ENCODE measurements around the gene MESP2. TPM values are rescaled to one million over a fixed set of nuclear protein-coding genes. Genes with fewer than 3 reads are reported as not detected.

Gene MESP2
- polyA plus RNA-seq, 1 donor = 0.30 TPM

GRCh38 chr15:89826671-89827655 lies 50.8 kb downstream of the MESP2 start:
- H3K27ac ChIP-seq (ENCODE audit: low read length) = no peak overlapping the region
- peaks cover 21% of the 10 kb centered on the region for H3K4me1 ChIP-seq (ENCODE audit: control insufficient read depth, insufficient read depth, low read length)
- no peak overlapping the region for H3K4me3 ChIP-seq (ENCODE audit: low read length)
- WGBS (ENCODE audit: insufficient coverage, low lambda C conversion rate) = no CpG with 5 or more reads among the region's 13 CpGs
- no peak for DNase-seq
- H3K9me3 ChIP-seq (ENCODE audit: control insufficient read depth, low read depth, low read length) = no peaks in the 10 kb centered on the region
- peaks cover 4% of the 10 kb centered on the region for H3K36me3 ChIP-seq (ENCODE audit: control insufficient read depth, insufficient read depth, low read length)
- no peaks in the 10 kb centered on the region for H3K27me3 ChIP-seq (ENCODE audit: control insufficient read depth, insufficient read depth, low read length)

GRCh38 chr15:89827829-89828228 lies 51.7 kb downstream of the MESP2 start:
- WGBS (ENCODE audit: insufficient coverage, low lambda C conversion rate) = 33% methylated on average over 1 of the region's 4 CpGs
- no peak overlapping the region for H3K27ac ChIP-seq (ENCODE audit: low read length)
- H3K4me3 ChIP-seq (ENCODE audit: low read length) = no peak overlapping the region
- H3K9me3 ChIP-seq (ENCODE audit: control insufficient read depth, low read depth, low read length) = no peaks in the 10 kb centered on the region
- no peaks in the 10 kb centered on the region for H3K27me3 ChIP-seq (ENCODE audit: control insufficient read depth, insufficient read depth, low read length)
- peaks cover 21% of the 10 kb centered on the region for H3K4me1 ChIP-seq (ENCODE audit: control insufficient read depth, insufficient read depth, low read length)
- no peak for DNase-seq
- peaks cover 10% of the 10 kb centered on the region for H3K36me3 ChIP-seq (ENCODE audit: control insufficient read depth, insufficient read depth, low read length)

Other genes with a start within 250 kb of the MESP2 start
- gene TICRR, start 200.9 kb upstream of the MESP2 start, polyA plus RNA-seq = 3.9 TPM
- 3.7 TPM for gene KIF7, start 120.9 kb upstream of the MESP2 start, polyA plus RNA-seq
- 0.34 TPM for gene PLIN1, start 97.0 kb upstream of the MESP2 start, polyA plus RNA-seq
- gene PEX11A, start 85.6 kb upstream of the MESP2 start, polyA plus RNA-seq = 15.0 TPM
- 0.30 TPM for gene WDR93, start 85.5 kb upstream of the MESP2 start, polyA plus RNA-seq
- 1.0 TPM for gene MESP1, start 25.1 kb upstream of the MESP2 start, polyA plus RNA-seq
- 1,092 TPM for gene ANPEP, start 38.5 kb downstream of the MESP2 start, polyA plus RNA-seq
- gene AP3S2, start 117.7 kb downstream of the MESP2 start, polyA plus RNA-seq = 26.1 TPM
- 31.3 TPM for gene ARPIN, start 136.6 kb downstream of the MESP2 start, polyA plus RNA-seq
- 22.6 TPM for gene ZNF710, start 225.0 kb downstream of the MESP2 start, polyA plus RNA-seq